ENCODE data around the gene HADHB.

Gene HADHB

GRCh38 chr2:26244309-26245230 lies at the start of gene HADHB, which contains the start of gene HADHA:
Gene HADHB, plus strand, starts transcription at chr2:26244939. Its CDS starts 9,316 bp downstream, at chr2:26254255.
Gene HADHA, minus strand, starts transcription at chr2:26244632. Its CDS starts 36 bp downstream, at chr2:26244596.
- peak; percentile 89 for DNase-seq (ENCODE audit: low spot score)
- in situ Hi-C loops (cut with MboI; ENCODE audit: low sequenced_read_pairs, unreplicated experiment), result no loop called here
- TF ChIP-seq, protein P1, sequence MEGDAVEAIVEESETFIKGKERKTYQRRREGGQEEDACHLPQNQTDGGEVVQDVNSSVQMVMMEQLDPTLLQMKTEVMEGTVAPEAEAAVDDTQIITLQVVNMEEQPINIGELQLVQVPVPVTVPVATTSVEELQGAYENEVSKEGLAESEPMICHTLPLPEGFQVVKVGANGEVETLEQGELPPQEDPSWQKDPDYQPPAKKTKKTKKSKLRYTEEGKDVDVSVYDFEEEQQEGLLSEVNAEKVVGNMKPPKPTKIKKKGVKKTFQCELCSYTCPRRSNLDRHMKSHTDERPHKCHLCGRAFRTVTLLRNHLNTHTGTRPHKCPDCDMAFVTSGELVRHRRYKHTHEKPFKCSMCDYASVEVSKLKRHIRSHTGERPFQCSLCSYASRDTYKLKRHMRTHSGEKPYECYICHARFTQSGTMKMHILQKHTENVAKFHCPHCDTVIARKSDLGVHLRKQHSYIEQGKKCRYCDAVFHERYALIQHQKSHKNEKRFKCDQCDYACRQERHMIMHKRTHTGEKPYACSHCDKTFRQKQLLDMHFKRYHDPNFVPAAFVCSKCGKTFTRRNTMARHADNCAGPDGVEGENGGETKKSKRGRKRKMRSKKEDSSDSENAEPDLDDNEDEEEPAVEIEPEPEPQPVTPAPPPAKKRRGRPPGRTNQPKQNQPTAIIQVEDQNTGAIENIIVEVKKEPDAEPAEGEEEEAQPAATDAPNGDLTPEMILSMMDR (IDR thresholded peaks at IDR 0.05; ENCODE audit: borderline replicate concordance, control extremely low read depth, extremely low read depth, insufficient read depth, missing control alignments), result peak; percentile 18

DNA sequence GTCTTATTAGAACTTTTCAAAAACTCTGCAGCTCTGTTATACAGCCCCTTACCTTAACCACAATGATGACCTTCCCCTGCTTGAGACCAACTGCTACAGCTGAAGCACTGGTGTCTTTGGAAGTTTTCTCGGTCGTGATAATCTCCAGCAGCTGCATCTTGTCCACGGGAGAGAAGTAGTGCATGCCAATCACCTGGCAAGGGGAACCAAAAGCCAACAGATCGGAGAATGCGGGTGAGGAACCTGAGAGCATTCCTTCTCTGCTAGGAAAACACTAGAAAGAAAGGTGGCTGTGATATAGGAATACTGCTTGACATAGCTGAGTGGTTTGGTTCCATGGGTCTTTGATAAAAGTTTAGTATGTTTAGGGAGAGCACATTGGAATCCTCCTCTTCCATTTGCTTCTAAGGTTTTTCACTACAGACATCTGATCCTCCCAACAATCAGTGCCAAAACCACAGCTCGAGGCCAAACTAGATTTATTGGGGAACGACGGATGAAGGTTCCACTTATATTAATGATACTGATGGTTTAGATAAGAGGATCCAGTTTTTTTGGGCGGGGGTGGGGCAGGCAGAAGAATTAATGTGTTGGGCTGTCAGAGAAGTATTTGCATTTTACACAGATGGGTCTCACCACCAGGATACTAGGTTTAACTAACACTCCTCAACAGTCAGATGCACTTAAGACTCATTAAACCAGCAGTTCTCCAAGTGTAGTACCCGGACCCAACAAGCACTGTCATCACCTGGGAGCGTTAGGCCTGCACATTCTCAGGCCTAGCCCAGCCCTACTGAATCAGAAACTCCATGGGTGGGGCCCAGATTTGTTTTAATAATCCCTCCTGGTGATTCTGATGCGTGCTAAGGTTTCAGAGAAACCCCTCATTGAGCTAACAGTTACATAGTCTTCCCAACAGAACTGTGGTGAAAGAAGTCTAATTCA lies 49.4 kb upstream of the HADHB start:
- TF ChIP-seq, protein P1 (IDR thresholded peaks at IDR 0.05; ENCODE audit: borderline replicate concordance, control extremely low read depth, extremely low read depth, insufficient read depth, missing control alignments), result no peak
- DNase-seq (ENCODE audit: low spot score), result no peak
- in situ Hi-C loops (cut with MboI; ENCODE audit: low sequenced_read_pairs, unreplicated experiment), result no loop called here

DNA sequence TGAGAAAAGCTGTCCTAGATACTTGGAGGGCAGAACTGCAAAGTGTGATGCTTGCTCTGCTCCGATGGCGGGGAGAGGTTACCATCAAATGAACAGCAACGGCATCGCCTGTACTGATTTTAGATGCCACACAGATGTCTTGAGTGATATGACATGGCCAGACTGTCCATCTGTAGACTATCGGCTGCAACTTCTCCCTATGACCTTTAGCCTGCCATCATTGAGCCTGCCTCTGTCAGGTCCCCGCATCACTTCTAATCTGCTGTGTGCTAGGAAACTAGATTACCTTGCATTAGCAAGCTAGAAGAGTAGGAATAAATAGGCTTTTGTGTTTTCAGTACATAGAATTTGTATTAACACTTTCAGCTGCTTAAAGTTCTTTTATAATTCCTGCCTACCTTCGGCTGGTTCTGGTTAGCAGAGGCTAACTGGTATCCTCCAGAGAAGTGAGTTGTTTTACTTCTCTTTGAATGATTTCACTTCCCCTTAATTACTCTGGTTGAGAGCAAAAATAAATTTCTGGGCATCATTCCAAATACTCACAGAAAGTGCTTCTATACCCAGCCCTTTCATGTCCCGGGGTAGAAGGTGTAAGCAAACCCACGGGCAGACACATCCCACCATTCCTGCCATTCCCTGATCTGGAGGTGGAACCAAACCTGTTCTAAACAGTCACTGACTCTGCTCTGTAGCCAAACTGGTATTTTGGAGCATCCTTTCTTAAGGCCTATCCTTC lies 47.9 kb upstream of the HADHB start:
- TF ChIP-seq, protein P1 (IDR thresholded peaks at IDR 0.05; ENCODE audit: borderline replicate concordance, control extremely low read depth, extremely low read depth, insufficient read depth, missing control alignments), result no peak
- DNase-seq (ENCODE audit: low spot score), result peak; percentile 53
- in situ Hi-C loops (cut with MboI; ENCODE audit: low sequenced_read_pairs, unreplicated experiment), result no loop called here

- in situ Hi-C loops (cut with MboI; ENCODE audit: low sequenced_read_pairs, unreplicated experiment), result no loop called here
- DNase-seq (ENCODE audit: low spot score), result no peak
- TF ChIP-seq, protein P1 (IDR thresholded peaks at IDR 0.05; ENCODE audit: borderline replicate concordance, control extremely low read depth, extremely low read depth, insufficient read depth, missing control alignments), result no peak
Measured at GRCh38 chr2:26197516-26197915, 47.2 kb upstream of the HADHB start.

DNA sequence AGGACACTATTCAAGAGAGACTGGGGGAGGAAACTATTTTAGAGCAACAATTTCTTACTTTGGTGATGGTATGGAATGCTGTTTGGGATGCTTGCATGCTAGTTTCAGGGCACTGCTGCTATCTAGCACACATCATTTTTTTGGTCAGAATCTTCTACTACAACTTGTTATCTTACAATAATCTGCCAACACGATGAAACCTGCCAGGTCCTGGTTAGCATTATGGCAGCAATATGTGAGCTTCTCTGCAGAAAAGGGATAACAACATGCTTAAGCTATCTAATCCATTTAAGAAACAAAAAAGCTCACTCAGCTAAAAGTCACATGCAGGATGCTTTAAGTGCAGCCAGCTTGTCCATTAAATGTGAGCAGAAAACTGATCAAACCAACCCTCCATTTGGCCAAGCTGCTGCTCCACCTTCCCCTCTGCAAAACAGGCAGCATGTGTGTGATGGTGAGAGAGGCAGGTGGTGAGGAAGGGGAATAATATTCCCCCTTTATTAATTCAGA lies 41.7 kb upstream of the HADHB start:
- no peak for DNase-seq (ENCODE audit: low spot score)
- TF ChIP-seq, protein P1 (IDR thresholded peaks at IDR 0.05; ENCODE audit: borderline replicate concordance, control extremely low read depth, extremely low read depth, insufficient read depth, missing control alignments), result no peak
- in situ Hi-C loops (cut with MboI; ENCODE audit: low sequenced_read_pairs, unreplicated experiment), result no loop called here
